HepG2 (cell line): ENCODE measurements around the gene CDK3. TPM values are rescaled to one million over a fixed set of nuclear protein-coding genes. Genes with fewer than 3 reads are reported as not detected.

Experiments used
- CBX5 ChIP-seq: sonication (generic); formaldehyde crosslinking; IDR thresholded peaks from 2 replicates; pipeline ENCODE4 v1.4.0; 2020; ENCODE audit warnings: missing genetic modification reagents, borderline replicate concordance
- CTCF ChIP-seq: sonication (generic); formaldehyde crosslinking; IDR thresholded peaks from 2 replicates; pipeline ENCODE4 v1.5.0; 2020; ENCODE audit warnings: mild to moderate bottlenecking, missing genetic modification reagents, moderate library complexity
- HINFP ChIP-seq: sonication (generic); formaldehyde crosslinking; IDR thresholded peaks from 2 replicates; pipeline ENCODE4 v1.4.0; 2020; ENCODE audit warnings: low read depth, mild to moderate bottlenecking, missing genetic modification reagents
- NFAT5 ChIP-seq: sonication (generic); formaldehyde crosslinking; IDR thresholded peaks from 2 replicates; pipeline ENCODE4 v1.4.0; 2020; ENCODE audit warnings: missing genetic modification reagents
- POLR2A ChIP-seq, 2 experiments: IDR thresholded peaks; 2 replicates each; pipeline ENCODE4 v1.6.1; 2011; ENCODE audit warnings: low read depth in 2 of 2, low read length in 2 of 2, mild to moderate bottlenecking in 1 of 2, moderate library complexity in 1 of 2; ENCODE audit not compliant: insufficient read depth in 1 of 2
- RBFOX2 ChIP-seq: fragments of 200-400 bp; formaldehyde crosslinking; IDR thresholded peaks from 2 replicates; pipeline ENCODE4 v1.6.1; 2017; ENCODE audit warnings: low read depth, mild to moderate bottlenecking, low read length
- ZBTB25 ChIP-seq: IDR thresholded peaks from 2 replicates; pipeline ENCODE4 v1.6.1; 2018; ENCODE audit warnings: missing genetic modification reagents
- ZFP37 ChIP-seq: sonication (generic); formaldehyde crosslinking; IDR thresholded peaks from 2 replicates; pipeline ENCODE4 v1.4.0; 2020; ENCODE audit warnings: missing genetic modification reagents, borderline replicate concordance
- ZNF142 ChIP-seq: sonication (generic); formaldehyde crosslinking; IDR thresholded peaks from 2 replicates; pipeline ENCODE4 v1.4.0; 2020; ENCODE audit warnings: missing genetic modification reagents
- polyA plus RNA-seq, 8 experiments: library from polyadenylated mRNA; depleted of rRNA in 3 of 8; stranded (reverse) in 7 of 8; unstranded in 1 of 8; fragments of >200 nt; fragmentation: Illumina TruSeq in 4 of 8; extraction: Trizol in 4 of 8; gene quantifications; 2 replicates each; pipeline versions ENCODE4 v1.2.1 to v1.2.3, GENCODE V29; 2011 to 2016; ENCODE audit warnings: low read depth in 4 of 8, missing spikeins in 1 of 8, mixed read lengths in 1 of 8; ENCODE audit not compliant: insufficient read depth in 1 of 8
- total RNA-seq, 5 experiments: library from RNA; depleted of rRNA; stranded (reverse); fragments of >200 nt; fragmentation: Illumina TruSeq; extraction: Trizol; gene quantifications; 2 replicates each; pipeline ENCODE4 v1.2.3, GENCODE V29; 2016; ENCODE audit warnings: low read depth in 1 of 5

Gene CDK3
- total and polyA plus RNA-seq, 2 of the 13 experiments (the other 11 are each of a cell fraction or from before 2014, with no cell fraction given), result 5.8 to 11.4 TPM

- TF ChIP-seq ZNF142 (CRISPR knock-in tag) (no peak), ZBTB25 (CRISPR knock-in tag) (no peak), NFAT5 (CRISPR knock-in tag) (no peak), CBX5 (no peak), ZFP37 (CRISPR knock-in tag) (no peak), HINFP (CRISPR knock-in tag) (no peak), RBFOX2 (no peak), POLR2A (IDR thresholded peaks at IDR 0.05; ENCODE audit: insufficient read depth in 1 of 2, low read depth in 2 of 2, low read length in 2 of 2) (no peak), CTCF (no peak)
These were observed 34.0 kb downstream of the CDK3 start (continued) for GRCh38 chr17:76034428-76035350.
